Measurements from ENCODE around the gene DESI2.

Gene DESI2

DNA sequence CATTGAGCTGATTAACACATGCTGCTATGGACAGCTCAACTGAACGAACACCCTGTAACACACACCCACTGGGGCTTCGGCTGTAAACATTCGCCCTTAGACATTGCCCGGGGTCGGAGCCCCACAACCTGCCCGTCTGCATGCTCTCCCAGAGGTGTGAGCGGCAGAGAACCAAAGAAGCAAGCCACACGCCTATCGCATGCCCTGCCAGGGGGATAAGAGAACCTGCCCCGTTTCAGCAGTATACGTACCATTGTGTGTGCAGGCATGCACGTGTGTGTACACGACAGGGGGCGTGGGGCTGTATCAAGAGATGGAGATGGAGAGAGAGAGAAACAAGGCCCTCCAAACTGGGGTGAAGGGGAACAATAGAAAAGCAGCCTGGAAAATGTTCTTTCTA lies 9.9 kb upstream of the DESI2 start:
- no peak for ATAC-seq
- TF ChIP-seq, protein P1, sequence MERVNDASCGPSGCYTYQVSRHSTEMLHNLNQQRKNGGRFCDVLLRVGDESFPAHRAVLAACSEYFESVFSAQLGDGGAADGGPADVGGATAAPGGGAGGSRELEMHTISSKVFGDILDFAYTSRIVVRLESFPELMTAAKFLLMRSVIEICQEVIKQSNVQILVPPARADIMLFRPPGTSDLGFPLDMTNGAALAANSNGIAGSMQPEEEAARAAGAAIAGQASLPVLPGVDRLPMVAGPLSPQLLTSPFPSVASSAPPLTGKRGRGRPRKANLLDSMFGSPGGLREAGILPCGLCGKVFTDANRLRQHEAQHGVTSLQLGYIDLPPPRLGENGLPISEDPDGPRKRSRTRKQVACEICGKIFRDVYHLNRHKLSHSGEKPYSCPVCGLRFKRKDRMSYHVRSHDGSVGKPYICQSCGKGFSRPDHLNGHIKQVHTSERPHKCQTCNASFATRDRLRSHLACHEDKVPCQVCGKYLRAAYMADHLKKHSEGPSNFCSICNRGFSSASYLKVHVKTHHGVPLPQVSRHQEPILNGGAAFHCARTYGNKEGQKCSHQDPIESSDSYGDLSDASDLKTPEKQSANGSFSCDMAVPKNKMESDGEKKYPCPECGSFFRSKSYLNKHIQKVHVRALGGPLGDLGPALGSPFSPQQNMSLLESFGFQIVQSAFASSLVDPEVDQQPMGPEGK (CRISPR knock-in tag; IDR thresholded peaks at IDR 0.05; ENCODE audit: borderline replicate concordance), result no peak
- no peak for TF ChIP-seq ZNF565 (CRISPR knock-in tag; conservative IDR thresholded peaks at IDR 0.05; ENCODE audit: low read depth)
- TF ChIP-seq ISL1 (CRISPR knock-in tag; IDR thresholded peaks at IDR 0.05), result no peak
- TF ChIP-seq GLIS3 (CRISPR knock-in tag; IDR thresholded peaks at IDR 0.05), result no peak
- no peak for TF ChIP-seq BACH2 (CRISPR knock-in tag; IDR thresholded peaks at IDR 0.05; ENCODE audit: borderline replicate concordance)
- no peak for TF ChIP-seq ZC3H10 (CRISPR knock-in tag; IDR thresholded peaks at IDR 0.05)
- TF ChIP-seq, protein P2, sequence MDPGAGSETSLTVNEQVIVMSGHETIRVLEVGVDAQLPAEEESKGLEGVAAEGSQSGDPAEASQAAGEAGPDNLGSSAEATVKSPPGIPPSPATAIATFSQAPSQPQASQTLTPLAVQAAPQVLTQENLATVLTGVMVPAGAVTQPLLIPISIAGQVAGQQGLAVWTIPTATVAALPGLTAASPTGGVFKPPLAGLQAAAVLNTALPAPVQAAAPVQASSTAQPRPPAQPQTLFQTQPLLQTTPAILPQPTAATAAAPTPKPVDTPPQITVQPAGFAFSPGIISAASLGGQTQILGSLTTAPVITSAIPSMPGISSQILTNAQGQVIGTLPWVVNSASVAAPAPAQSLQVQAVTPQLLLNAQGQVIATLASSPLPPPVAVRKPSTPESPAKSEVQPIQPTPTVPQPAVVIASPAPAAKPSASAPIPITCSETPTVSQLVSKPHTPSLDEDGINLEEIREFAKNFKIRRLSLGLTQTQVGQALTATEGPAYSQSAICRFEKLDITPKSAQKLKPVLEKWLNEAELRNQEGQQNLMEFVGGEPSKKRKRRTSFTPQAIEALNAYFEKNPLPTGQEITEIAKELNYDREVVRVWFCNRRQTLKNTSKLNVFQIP (CRISPR knock-in tag; IDR thresholded peaks at IDR 0.05; ENCODE audit: borderline replicate concordance, low read depth), result no peak
- no peak for TF ChIP-seq ARNTL (CRISPR knock-in tag; IDR thresholded peaks at IDR 0.05; ENCODE audit: borderline replicate concordance, low read depth)
- TF ChIP-seq, protein P3, sequence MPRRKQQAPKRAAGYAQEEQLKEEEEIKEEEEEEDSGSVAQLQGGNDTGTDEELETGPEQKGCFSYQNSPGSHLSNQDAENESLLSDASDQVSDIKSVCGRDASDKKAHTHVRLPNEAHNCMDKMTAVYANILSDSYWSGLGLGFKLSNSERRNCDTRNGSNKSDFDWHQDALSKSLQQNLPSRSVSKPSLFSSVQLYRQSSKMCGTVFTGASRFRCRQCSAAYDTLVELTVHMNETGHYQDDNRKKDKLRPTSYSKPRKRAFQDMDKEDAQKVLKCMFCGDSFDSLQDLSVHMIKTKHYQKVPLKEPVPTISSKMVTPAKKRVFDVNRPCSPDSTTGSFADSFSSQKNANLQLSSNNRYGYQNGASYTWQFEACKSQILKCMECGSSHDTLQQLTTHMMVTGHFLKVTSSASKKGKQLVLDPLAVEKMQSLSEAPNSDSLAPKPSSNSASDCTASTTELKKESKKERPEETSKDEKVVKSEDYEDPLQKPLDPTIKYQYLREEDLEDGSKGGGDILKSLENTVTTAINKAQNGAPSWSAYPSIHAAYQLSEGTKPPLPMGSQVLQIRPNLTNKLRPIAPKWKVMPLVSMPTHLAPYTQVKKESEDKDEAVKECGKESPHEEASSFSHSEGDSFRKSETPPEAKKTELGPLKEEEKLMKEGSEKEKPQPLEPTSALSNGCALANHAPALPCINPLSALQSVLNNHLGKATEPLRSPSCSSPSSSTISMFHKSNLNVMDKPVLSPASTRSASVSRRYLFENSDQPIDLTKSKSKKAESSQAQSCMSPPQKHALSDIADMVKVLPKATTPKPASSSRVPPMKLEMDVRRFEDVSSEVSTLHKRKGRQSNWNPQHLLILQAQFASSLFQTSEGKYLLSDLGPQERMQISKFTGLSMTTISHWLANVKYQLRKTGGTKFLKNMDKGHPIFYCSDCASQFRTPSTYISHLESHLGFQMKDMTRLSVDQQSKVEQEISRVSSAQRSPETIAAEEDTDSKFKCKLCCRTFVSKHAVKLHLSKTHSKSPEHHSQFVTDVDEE (CRISPR knock-in tag; IDR thresholded peaks at IDR 0.05), result no peak
- no peak for TF ChIP-seq ESRRG (CRISPR knock-in tag; IDR thresholded peaks at IDR 0.05)
- no peak for TF ChIP-seq ZNF8 (CRISPR knock-in tag; IDR thresholded peaks at IDR 0.05)
- TF ChIP-seq, protein P4, sequence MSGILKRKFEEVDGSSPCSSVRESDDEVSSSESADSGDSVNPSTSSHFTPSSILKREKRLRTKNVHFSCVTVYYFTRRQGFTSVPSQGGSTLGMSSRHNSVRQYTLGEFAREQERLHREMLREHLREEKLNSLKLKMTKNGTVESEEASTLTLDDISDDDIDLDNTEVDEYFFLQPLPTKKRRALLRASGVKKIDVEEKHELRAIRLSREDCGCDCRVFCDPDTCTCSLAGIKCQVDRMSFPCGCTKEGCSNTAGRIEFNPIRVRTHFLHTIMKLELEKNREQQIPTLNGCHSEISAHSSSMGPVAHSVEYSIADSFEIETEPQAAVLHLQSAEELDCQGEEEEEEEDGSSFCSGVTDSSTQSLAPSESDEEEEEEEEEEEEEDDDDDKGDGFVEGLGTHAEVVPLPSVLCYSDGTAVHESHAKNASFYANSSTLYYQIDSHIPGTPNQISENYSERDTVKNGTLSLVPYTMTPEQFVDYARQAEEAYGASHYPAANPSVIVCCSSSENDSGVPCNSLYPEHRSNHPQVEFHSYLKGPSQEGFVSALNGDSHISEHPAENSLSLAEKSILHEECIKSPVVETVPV (CRISPR knock-in tag; IDR thresholded peaks at IDR 0.05), result no peak
- TF ChIP-seq PPARA (CRISPR knock-in tag; IDR thresholded peaks at IDR 0.05; ENCODE audit: borderline replicate concordance), result no peak
- no peak for TF ChIP-seq SNAI2 (CRISPR knock-in tag; IDR thresholded peaks at IDR 0.05)

DNA sequence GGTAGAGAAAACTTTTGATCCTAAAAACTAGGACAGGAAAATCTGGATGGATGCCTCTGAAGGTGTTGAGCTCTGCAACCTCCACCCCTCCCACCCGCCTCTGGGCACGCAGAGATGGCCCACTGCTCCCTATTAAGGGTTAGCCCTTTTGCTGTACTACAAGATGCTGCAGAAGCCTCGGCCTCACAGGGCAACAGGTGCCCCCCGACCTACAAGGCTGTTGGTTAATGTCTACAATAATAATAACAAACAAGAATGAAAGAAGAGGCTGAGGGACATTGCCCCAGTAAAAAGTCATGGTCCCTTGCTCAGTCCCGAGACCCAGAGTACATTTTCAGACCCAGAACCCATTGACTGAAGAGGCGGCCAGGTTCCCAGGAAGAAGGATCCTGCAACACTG lies 7.5 kb upstream of the DESI2 start:
- no peak for ATAC-seq
- TF ChIP-seq, protein P5, sequence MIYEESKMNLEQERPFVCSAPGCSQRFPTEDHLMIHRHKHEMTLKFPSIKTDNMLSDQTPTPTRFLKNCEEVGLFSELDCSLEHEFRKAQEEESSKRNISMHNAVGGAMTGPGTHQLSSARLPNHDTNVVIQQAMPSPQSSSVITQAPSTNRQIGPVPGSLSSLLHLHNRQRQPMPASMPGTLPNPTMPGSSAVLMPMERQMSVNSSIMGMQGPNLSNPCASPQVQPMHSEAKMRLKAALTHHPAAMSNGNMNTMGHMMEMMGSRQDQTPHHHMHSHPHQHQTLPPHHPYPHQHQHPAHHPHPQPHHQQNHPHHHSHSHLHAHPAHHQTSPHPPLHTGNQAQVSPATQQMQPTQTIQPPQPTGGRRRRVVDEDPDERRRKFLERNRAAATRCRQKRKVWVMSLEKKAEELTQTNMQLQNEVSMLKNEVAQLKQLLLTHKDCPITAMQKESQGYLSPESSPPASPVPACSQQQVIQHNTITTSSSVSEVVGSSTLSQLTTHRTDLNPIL (CRISPR knock-in tag; IDR thresholded peaks at IDR 0.05; ENCODE audit: low read depth), result no peak
- TF ChIP-seq ESRRG (CRISPR knock-in tag; IDR thresholded peaks at IDR 0.05) (no peak), TCF4 (CRISPR knock-in tag; IDR thresholded peaks at IDR 0.05; ENCODE audit: borderline replicate concordance) (no peak), RARB (CRISPR knock-in tag; IDR thresholded peaks at IDR 0.05) (no peak), ISL1 (CRISPR knock-in tag; IDR thresholded peaks at IDR 0.05) (no peak), ARNTL (CRISPR knock-in tag; IDR thresholded peaks at IDR 0.05; ENCODE audit: borderline replicate concordance, low read depth) (no peak), ZFP30 (CRISPR knock-in tag; IDR thresholded peaks at IDR 0.05) (no peak), OSR1 (CRISPR knock-in tag; IDR thresholded peaks at IDR 0.05) (no peak), CSDC2 (CRISPR knock-in tag; IDR thresholded peaks at IDR 0.05) (no peak), ZNF8 (CRISPR knock-in tag; IDR thresholded peaks at IDR 0.05) (no peak), ZNF565 (CRISPR knock-in tag; conservative IDR thresholded peaks at IDR 0.05; ENCODE audit: low read depth) (no peak), ZC3H10 (CRISPR knock-in tag; IDR thresholded peaks at IDR 0.05) (no peak), PPARA (CRISPR knock-in tag; IDR thresholded peaks at IDR 0.05; ENCODE audit: borderline replicate concordance) (no peak)
- TF ChIP-seq, protein P2 (CRISPR knock-in tag; IDR thresholded peaks at IDR 0.05; ENCODE audit: borderline replicate concordance, low read depth), result no peak
- TF ChIP-seq, protein P4 (CRISPR knock-in tag; IDR thresholded peaks at IDR 0.05), result no peak
- TF ChIP-seq, protein P3 (CRISPR knock-in tag; IDR thresholded peaks at IDR 0.05), result no peak
- TF ChIP-seq, protein P1 (CRISPR knock-in tag; IDR thresholded peaks at IDR 0.05; ENCODE audit: borderline replicate concordance), result no peak

Data from SK-N-SH treated with all-trans-retinoic acid at 6 μM for 48 hours (cell line).